ENCODE data around the gene C1QTNF6. TPM values are rescaled to one million over a fixed set of nuclear protein-coding genes. Genes with fewer than 3 reads are reported as not detected.

Gene C1QTNF6
- total and polyA plus RNA-seq, 2 experiments from 2014 or later: 1.7 to 2.3 TPM

DNA sequence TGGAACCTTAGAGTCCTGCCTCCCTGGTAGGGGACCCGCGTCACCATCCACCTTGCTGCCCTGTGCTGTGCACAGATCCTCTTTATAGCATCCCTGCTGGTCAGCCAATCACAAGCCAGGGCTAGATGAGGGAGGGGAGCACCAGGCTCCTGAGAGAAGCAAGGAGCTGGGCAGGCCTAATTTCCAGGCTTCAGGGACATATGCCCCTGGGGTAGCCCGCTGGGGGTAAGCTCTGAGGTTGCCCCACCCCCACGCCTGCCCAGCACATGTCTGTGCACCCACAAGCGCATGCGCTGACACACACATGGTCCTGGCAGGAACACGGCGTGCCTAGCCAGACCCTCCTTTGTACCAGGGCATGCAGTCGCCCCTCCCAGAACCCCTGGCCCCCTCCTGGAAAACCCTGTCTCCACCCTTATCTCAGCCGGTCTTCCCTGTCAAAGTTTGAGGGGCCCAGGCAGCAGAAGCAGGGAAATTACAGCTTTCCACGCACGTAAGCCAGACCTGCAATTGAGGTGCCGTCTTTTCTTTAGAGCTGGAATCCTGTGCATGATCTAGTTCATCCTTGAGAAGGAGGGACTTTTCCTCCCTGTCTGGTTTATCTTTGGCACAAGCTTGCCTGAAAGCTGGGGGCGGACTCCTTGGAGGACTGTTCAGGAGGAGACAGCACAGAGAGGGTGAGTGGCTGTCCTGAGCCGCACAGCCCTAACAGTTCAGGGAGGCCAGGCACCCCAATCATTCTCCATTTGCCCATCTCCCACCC lies 22.2 kb upstream of the C1QTNF6 start:
- H3K4me1 Mint-ChIP-seq: peaks cover 15% of the 10 kb centered on the region

More for the DNA sequence above, 22.2 kb upstream of the C1QTNF6 start:
- H3K4me3 Mint-ChIP-seq: no peak overlapping the region
- no peak overlapping the region for H3K27ac Mint-ChIP-seq
- H3K4me1 ChIP-seq (ENCODE audit: insufficient read depth): peaks cover 11% of the 10 kb centered on the region; the same call in 1 of the 2 replicates
- no peaks in the 10 kb centered on the region for H4K20me1 ChIP-seq (replicated peaks; ENCODE audit: insufficient read depth)
- H3K27ac ChIP-seq (ENCODE audit: low read depth): no peak overlapping the region
- H2AFZ ChIP-seq: no peak overlapping the region
- DNase-seq (ENCODE audit: low spot score) (no peak), ATAC-seq (no peak)
- H3K27me3 ChIP-seq (ENCODE audit: insufficient read depth): no peaks in the 10 kb centered on the region
- TF ChIP-seq ZNF114 (CRISPR knock-in tag; IDR thresholded peaks at IDR 0.05): no peak
- no peak for TF ChIP-seq CREB1 (CRISPR knock-in tag; IDR thresholded peaks at IDR 0.05; ENCODE audit: low read depth)
- no peak for TF ChIP-seq JUNB (IDR thresholded peaks at IDR 0.05; ENCODE audit: unreplicated experiment)
- TF ChIP-seq, protein P1, sequence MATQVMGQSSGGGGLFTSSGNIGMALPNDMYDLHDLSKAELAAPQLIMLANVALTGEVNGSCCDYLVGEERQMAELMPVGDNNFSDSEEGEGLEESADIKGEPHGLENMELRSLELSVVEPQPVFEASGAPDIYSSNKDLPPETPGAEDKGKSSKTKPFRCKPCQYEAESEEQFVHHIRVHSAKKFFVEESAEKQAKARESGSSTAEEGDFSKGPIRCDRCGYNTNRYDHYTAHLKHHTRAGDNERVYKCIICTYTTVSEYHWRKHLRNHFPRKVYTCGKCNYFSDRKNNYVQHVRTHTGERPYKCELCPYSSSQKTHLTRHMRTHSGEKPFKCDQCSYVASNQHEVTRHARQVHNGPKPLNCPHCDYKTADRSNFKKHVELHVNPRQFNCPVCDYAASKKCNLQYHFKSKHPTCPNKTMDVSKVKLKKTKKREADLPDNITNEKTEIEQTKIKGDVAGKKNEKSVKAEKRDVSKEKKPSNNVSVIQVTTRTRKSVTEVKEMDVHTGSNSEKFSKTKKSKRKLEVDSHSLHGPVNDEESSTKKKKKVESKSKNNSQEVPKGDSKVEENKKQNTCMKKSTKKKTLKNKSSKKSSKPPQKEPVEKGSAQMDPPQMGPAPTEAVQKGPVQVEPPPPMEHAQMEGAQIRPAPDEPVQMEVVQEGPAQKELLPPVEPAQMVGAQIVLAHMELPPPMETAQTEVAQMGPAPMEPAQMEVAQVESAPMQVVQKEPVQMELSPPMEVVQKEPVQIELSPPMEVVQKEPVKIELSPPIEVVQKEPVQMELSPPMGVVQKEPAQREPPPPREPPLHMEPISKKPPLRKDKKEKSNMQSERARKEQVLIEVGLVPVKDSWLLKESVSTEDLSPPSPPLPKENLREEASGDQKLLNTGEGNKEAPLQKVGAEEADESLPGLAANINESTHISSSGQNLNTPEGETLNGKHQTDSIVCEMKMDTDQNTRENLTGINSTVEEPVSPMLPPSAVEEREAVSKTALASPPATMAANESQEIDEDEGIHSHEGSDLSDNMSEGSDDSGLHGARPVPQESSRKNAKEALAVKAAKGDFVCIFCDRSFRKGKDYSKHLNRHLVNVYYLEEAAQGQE (IDR thresholded peaks at IDR 0.05; ENCODE audit: unreplicated experiment): no peak
- TF ChIP-seq ZNF331 (CRISPR knock-in tag; IDR thresholded peaks at IDR 0.05; ENCODE audit: low read depth): no peak
- no peak for TF ChIP-seq NANOG (IDR thresholded peaks at IDR 0.05; ENCODE audit: borderline replicate concordance)
- TF ChIP-seq, protein P2, sequence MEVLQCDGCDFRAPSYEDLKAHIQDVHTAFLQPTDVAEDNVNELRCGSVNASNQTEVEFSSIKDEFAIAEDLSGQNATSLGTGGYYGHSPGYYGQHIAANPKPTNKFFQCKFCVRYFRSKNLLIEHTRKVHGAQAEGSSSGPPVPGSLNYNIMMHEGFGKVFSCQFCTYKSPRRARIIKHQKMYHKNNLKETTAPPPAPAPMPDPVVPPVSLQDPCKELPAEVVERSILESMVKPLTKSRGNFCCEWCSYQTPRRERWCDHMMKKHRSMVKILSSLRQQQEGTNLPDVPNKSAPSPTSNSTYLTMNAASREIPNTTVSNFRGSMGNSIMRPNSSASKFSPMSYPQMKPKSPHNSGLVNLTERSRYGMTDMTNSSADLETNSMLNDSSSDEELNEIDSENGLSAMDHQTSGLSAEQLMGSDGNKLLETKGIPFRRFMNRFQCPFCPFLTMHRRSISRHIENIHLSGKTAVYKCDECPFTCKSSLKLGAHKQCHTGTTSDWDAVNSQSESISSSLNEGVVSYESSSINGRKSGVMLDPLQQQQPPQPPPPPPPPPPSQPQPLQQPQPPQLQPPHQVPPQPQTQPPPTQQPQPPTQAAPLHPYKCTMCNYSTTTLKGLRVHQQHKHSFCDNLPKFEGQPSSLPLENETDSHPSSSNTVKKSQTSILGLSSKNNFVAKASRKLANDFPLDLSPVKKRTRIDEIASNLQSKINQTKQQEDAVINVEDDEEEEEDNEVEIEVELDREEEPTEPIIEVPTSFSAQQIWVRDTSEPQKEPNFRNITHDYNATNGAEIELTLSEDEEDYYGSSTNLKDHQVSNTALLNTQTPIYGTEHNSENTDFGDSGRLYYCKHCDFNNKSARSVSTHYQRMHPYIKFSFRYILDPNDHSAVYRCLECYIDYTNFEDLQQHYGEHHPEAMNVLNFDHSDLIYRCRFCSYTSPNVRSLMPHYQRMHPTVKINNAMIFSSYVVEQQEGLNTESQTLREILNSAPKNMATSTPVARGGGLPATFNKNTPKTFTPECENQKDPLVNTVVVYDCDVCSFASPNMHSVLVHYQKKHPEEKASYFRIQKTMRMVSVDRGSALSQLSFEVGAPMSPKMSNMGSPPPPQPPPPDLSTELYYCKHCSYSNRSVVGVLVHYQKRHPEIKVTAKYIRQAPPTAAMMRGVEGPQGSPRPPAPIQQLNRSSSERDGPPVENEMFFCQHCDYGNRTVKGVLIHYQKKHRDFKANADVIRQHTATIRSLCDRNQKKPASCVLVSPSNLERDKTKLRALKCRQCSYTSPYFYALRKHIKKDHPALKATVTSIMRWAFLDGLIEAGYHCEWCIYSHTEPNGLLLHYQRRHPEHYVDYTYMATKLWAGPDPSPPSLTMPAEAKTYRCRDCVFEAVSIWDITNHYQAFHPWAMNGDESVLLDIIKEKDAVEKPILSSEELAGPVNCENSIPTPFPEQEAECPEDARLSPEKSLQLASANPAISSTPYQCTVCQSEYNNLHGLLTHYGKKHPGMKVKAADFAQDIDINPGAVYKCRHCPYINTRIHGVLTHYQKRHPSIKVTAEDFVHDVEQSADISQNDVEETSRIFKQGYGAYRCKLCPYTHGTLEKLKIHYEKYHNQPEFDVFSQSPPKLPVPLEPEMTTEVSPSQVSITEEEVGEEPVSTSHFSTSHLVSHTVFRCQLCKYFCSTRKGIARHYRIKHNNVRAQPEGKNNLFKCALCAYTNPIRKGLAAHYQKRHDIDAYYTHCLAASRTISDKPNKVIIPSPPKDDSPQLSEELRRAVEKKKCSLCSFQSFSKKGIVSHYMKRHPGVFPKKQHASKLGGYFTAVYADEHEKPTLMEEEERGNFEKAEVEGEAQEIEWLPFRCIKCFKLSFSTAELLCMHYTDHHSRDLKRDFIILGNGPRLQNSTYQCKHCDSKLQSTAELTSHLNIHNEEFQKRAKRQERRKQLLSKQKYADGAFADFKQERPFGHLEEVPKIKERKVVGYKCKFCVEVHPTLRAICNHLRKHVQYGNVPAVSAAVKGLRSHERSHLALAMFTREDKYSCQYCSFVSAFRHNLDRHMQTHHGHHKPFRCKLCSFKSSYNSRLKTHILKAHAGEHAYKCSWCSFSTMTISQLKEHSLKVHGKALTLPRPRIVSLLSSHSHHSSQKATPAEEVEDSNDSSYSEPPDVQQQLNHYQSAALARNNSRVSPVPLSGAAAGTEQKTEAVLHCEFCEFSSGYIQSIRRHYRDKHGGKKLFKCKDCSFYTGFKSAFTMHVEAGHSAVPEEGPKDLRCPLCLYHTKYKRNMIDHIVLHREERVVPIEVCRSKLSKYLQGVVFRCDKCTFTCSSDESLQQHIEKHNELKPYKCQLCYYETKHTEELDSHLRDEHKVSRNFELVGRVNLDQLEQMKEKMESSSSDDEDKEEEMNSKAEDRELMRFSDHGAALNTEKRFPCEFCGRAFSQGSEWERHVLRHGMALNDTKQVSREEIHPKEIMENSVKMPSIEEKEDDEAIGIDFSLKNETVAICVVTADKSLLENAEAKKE (CRISPR knock-in tag; IDR thresholded peaks at IDR 0.05): no peak
- TF ChIP-seq POLR2AphosphoS5 (IDR thresholded peaks at IDR 0.05; ENCODE audit: low read depth): no peak
- TF ChIP-seq EZH2phosphoT487 (IDR thresholded peaks at IDR 0.05; ENCODE audit: unreplicated experiment): no peak
- TF ChIP-seq, protein P3, sequence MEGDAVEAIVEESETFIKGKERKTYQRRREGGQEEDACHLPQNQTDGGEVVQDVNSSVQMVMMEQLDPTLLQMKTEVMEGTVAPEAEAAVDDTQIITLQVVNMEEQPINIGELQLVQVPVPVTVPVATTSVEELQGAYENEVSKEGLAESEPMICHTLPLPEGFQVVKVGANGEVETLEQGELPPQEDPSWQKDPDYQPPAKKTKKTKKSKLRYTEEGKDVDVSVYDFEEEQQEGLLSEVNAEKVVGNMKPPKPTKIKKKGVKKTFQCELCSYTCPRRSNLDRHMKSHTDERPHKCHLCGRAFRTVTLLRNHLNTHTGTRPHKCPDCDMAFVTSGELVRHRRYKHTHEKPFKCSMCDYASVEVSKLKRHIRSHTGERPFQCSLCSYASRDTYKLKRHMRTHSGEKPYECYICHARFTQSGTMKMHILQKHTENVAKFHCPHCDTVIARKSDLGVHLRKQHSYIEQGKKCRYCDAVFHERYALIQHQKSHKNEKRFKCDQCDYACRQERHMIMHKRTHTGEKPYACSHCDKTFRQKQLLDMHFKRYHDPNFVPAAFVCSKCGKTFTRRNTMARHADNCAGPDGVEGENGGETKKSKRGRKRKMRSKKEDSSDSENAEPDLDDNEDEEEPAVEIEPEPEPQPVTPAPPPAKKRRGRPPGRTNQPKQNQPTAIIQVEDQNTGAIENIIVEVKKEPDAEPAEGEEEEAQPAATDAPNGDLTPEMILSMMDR (conservative IDR thresholded peaks at IDR 0.05; ENCODE audit: low read depth in 2 of 2): no peak
- no peak for TF ChIP-seq EZH2 (IDR thresholded peaks at IDR 0.05; ENCODE audit: low read depth, unreplicated experiment)
- TF ChIP-seq, protein P4, sequence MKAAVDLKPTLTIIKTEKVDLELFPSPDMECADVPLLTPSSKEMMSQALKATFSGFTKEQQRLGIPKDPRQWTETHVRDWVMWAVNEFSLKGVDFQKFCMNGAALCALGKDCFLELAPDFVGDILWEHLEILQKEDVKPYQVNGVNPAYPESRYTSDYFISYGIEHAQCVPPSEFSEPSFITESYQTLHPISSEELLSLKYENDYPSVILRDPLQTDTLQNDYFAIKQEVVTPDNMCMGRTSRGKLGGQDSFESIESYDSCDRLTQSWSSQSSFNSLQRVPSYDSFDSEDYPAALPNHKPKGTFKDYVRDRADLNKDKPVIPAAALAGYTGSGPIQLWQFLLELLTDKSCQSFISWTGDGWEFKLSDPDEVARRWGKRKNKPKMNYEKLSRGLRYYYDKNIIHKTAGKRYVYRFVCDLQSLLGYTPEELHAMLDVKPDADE (IDR thresholded peaks at IDR 0.05): no peak
- no peak for TF ChIP-seq STAT1 (IDR thresholded peaks at IDR 0.05; ENCODE audit: unreplicated experiment)
- H3K36me3 Mint-ChIP-seq (ENCODE audit: low read depth): no peaks in the 10 kb centered on the region
- no peaks in the 10 kb centered on the region for H3K9me2 ChIP-seq (ENCODE audit: insufficient read depth)
- H3K4me3 ChIP-seq: no peak overlapping the region
- no peaks in the 10 kb centered on the region for H3K36me3 ChIP-seq (ENCODE audit: insufficient read depth)
- H3K79me2 ChIP-seq (replicated peaks; ENCODE audit: insufficient read depth): no peaks in the 10 kb centered on the region
- H3K9me3 Mint-ChIP-seq: no peaks in the 10 kb centered on the region
- peaks cover 19% of the 10 kb centered on the region for H3K27me3 Mint-ChIP-seq (ENCODE audit: insufficient read depth, low read depth, poor library complexity)
- no peak overlapping the region for H3K4me2 ChIP-seq
- no peaks in the 10 kb centered on the region for H3F3A ChIP-seq (replicated peaks; ENCODE audit: low read depth)
